ENCODE results near the gene FAM20C. TPM values are rescaled to one million over a fixed set of nuclear protein-coding genes. Genes with fewer than 3 reads are reported as not detected.

The FAM20C gene
- total and polyA plus RNA-seq, 2 of the 8 experiments (the other 6 are each of a cell fraction or from before 2014, with no cell fraction given), result 9.5 to 34.8 TPM

DNA sequence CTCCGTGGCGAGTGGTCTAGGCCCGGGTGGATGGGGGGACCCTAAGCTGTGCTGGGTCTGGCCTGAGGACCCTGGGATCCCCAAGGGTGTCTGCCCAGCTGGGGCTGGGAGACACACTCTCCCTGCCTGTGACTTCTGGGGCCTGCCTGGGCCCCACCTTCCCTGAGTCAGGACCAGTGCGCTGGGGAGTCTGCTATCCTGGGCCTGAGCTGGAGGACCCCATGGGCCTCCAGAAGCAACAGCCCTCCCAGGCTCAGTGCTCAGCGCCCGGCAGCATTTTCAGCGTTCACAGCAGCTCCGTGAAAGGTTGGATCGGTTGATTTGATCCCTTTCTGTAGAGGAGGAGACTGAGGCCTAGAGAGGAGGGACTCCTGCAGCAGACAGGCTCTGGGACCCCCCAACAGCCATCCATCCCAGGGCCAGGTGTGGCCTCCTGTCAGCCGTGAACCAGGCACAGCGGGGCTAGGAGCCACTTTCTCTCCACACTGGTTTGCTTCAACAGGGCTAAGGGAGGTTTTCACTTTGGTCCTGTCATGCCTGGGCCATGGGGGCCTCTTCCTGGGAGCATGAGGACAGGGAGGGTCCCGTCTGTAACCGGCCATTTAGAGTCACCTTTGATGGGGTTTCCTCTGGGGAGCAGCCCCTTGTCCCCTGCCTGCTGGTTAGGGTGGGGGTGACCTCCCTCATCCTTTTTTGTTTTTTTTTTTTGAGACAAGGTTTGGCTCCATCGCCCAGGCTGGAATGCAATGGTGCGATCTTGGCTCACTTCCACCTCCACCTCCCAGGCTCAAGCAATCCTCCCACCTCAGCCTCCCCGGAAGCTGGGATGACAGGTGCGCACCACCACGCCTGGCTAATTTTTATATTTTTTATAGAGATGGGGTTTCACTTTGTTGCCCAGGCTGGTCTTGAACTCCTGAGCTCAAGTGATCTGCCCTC is 110.0 kb downstream of the FAM20C start:
- Histone ChIP-seq H3K4me3 (ENCODE audit: extremely low read depth in 1 of 4, insufficient read depth in 2 of 4, low read depth in 3 of 4, low read length in 4 of 4) (no peak overlapping the region), H2AFZ (ENCODE audit: low read length) (no peak overlapping the region), H4K8ac (ENCODE audit: extremely low read depth, insufficient read depth, low read length) (no peak overlapping the region; the same call in 1 of the 2 replicates), H2AK5ac (ENCODE audit: low read depth, low read length) (no peak overlapping the region), H3K79me1 (ENCODE audit: low read depth, low read length) (no peaks in the 10 kb centered on the region), H3K9ac (replicated peaks in 1 of 4; ENCODE audit: extremely low read depth in 1 of 4, low read depth in 3 of 4, low read length in 3 of 4) (no peak overlapping the region), H3K18ac (ENCODE audit: extremely low read depth, low read length) (no peak overlapping the region), H3K27me3 (replicated peaks in 1 of 4; ENCODE audit: control insufficient read depth in 3 of 4, extremely low read depth in 1 of 4, insufficient read depth in 3 of 4, low read length in 3 of 4) (no peaks in the 10 kb centered on the region), H4K91ac (replicated peaks; ENCODE audit: insufficient read length, low read length) (no peak overlapping the region), H3K4me1 (replicated peaks in 1 of 4; ENCODE audit: control insufficient read depth in 3 of 4, insufficient read depth in 4 of 4, low read length in 3 of 4) (no peaks in the 10 kb centered on the region; a peak in 1 of 7 replicates), H3K23ac (ENCODE audit: insufficient read length) (no peak overlapping the region), H3K9me3 (ENCODE audit: insufficient read depth in 2 of 2, low read depth in 1 of 2, low read length in 1 of 2) (peaks cover 7 to 9% of the 10 kb centered on the region in 2 experiments; a peak in 3 of 4 replicates), H2BK12ac (ENCODE audit: low read depth, low read length) (no peak overlapping the region), H3K36me3 (ENCODE audit: control insufficient read depth in 2 of 4, insufficient read depth in 4 of 4, low read length in 3 of 4) (no peaks in the 10 kb centered on the region; a peak in 1 of 8 replicates), H3K23me2 (ENCODE audit: low read depth, low read length) (peaks cover 3% of the 10 kb centered on the region; the same call in 1 of the 2 replicates), H3K4ac (replicated peaks; ENCODE audit: insufficient read length, low read depth, low read length) (no peak overlapping the region), H3K4me2 (ENCODE audit: insufficient read depth in 1 of 2, low read depth in 2 of 2, low read length in 2 of 2) (no peak overlapping the region), H3K79me2 (ENCODE audit: control insufficient read depth in 1 of 2, insufficient read depth in 2 of 2, low read length in 2 of 2) (no peaks in the 10 kb centered on the region), H3K56ac (replicated peaks; ENCODE audit: insufficient read length, low read depth, low read length) (no peak overlapping the region), H4K20me1 (replicated peaks in 1 of 2; ENCODE audit: control insufficient read depth in 1 of 2, insufficient read depth in 2 of 2, low read length in 2 of 2) (peaks cover 0 to 6% of the 10 kb centered on the region in 2 experiments), H2BK120ac (replicated peaks; ENCODE audit: low read depth, low read length) (no peak overlapping the region), H4K5ac (ENCODE audit: insufficient read length, low read depth, low read length) (no peak overlapping the region), H2BK15ac (ENCODE audit: low read length) (no peak overlapping the region), H2BK5ac (ENCODE audit: low read depth, low read length) (no peak overlapping the region), H3K14ac (ENCODE audit: insufficient read length) (no peak overlapping the region), H3K27ac (ENCODE audit: low read depth, low read length) (no peak overlapping the region), H2BK20ac (ENCODE audit: low read length) (no peak overlapping the region)
- 87% methylated on average over 15 of the region's 18 CpGs; no CpG with 5 or more reads in 1 of the 2 experiments for WGBS, 2 experiments (ENCODE audit: extremely low coverage in 1 of 2, insufficient coverage in 1 of 2, insufficient read length in 1 of 2, insufficient replicate concordance in 2 of 2, low coverage in 1 of 2, low lambda C conversion rate in 2 of 2, missing lambda C conversion rate in 1 of 2)
- CTCF ChIA-PET (ENCODE audit: partially characterized antibody), result interaction anchor here (0.7 to 1.1 kb wide), 2 partner anchors 10 to 19 kb away, joined by 3 read pairs; no protein-coding TSS in a partner anchor
- DNase-seq (ENCODE audit: low read depth in 1 of 2, low spot score in 2 of 2) (no peak), FAIRE-seq (no peak)
- POLR2A ChIA-PET (ENCODE audit: partially characterized antibody), result interaction anchor here (0.8 kb wide), 1 partner anchor 9 kb away, joined by 3 read pairs; no protein-coding TSS in a partner anchor
- TF ChIP-seq TAF7 (optimal IDR thresholded peaks at IDR 0.05; ENCODE audit: borderline replicate concordance, low read depth, low read length), result no peak
- no peak for TF ChIP-seq BACH1 (IDR thresholded peaks at IDR 0.05; ENCODE audit: low read length)
- TF ChIP-seq KDM1A (IDR thresholded peaks at IDR 0.05; ENCODE audit: borderline replicate concordance, low read length), result no peak
- TF ChIP-seq KDM5A (IDR thresholded peaks at IDR 0.05; ENCODE audit: low read length), result no peak
- no peak for TF ChIP-seq JUN (IDR thresholded peaks at IDR 0.05; ENCODE audit: low read depth, low read length)
- no peak for TF ChIP-seq KDM4A (IDR thresholded peaks at IDR 0.05; ENCODE audit: low read depth, low read length, severe bottlenecking)
- no peak for TF ChIP-seq POLR2AphosphoS5 (IDR thresholded peaks at IDR 0.05; ENCODE audit: low read depth, low read length)
- no peak for TF ChIP-seq FOSL1 (IDR thresholded peaks at IDR 0.05; ENCODE audit: insufficient read depth, low read depth, low read length)
- TF ChIP-seq, protein P1, sequence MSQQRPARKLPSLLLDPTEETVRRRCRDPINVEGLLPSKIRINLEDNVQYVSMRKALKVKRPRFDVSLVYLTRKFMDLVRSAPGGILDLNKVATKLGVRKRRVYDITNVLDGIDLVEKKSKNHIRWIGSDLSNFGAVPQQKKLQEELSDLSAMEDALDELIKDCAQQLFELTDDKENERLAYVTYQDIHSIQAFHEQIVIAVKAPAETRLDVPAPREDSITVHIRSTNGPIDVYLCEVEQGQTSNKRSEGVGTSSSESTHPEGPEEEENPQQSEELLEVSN (IDR thresholded peaks at IDR 0.05), result no peak
- TF ChIP-seq SIX5 (IDR thresholded peaks at IDR 0.05; ENCODE audit: low read depth, low read length), result no peak
- no peak for TF ChIP-seq TCF12 (IDR thresholded peaks at IDR 0.05; ENCODE audit: low read depth, low read length)
- TF ChIP-seq POU5F1 (IDR thresholded peaks at IDR 0.05; ENCODE audit: low read depth, low read length), result no peak
